ENCODE data around the gene SSR2.

SSR2 gene

GRCh38 chr1:155978325-155978972 is 42.3 kb downstream of the SSR2 start, which contains the start of gene ARHGEF2 (continued):
- no peak; the same call in none of the 2 replicates for TF ChIP-seq HIC1 (tag by site-specific recombination; IDR thresholded peaks at IDR 0.05)
- TF ChIP-seq ZNF530 (tag by site-specific recombination; IDR thresholded peaks at IDR 0.05; ENCODE audit: low read depth) = no peak
- no peak for TF ChIP-seq ZNF416 (tag by site-specific recombination; IDR thresholded peaks at IDR 0.05)
- no peak for TF ChIP-seq ZSCAN18 (tag by site-specific recombination; IDR thresholded peaks at IDR 0.05)
- no peak for TF ChIP-seq ZNF148 (tag by site-specific recombination; IDR thresholded peaks at IDR 0.05; ENCODE audit: borderline replicate concordance)
- peak; percentile 74 for TF ChIP-seq ZBTB11 (tag by site-specific recombination; conservative IDR thresholded peaks at IDR 0.05; ENCODE audit: low read depth)
- TF ChIP-seq ELK4 (IDR thresholded peaks at IDR 0.05; ENCODE audit: borderline replicate concordance, low read depth, low read length) = no peak
- TF ChIP-seq ZNF518A (tag by site-specific recombination; conservative IDR thresholded peaks at IDR 0.05; ENCODE audit: low read depth) = 0 out of 2 replicates have a peak, but pooled peaks have one; percentile 27
- TF ChIP-seq ZFP3 (tag by site-specific recombination; IDR thresholded peaks at IDR 0.05; ENCODE audit: low read depth) = no peak
- no peak; the same call in 1 of the 2 replicates for TF ChIP-seq PRDM4 (tag by site-specific recombination; IDR thresholded peaks at IDR 0.05)
- TF ChIP-seq ZSCAN5A (tag by site-specific recombination; IDR thresholded peaks at IDR 0.05) = no peak; the same call in 1 of the 2 replicates
- TF ChIP-seq ZFP69B (tag by site-specific recombination; IDR thresholded peaks at IDR 0.05) = no peak
- TF ChIP-seq ZNF791 (tag by site-specific recombination; IDR thresholded peaks at IDR 0.05) = no peak
- no peak for TF ChIP-seq ZNF280C (tag by site-specific recombination; IDR thresholded peaks at IDR 0.05)

All from HEK293 (cell line).